Left ventricle myocardium inferior (tissue), 1 donor: ENCODE results near the gene UBAP2. TPM values are rescaled to one million over a fixed set of nuclear protein-coding genes. Genes with fewer than 3 reads are reported as not detected.

ENCODE experiments used
- DNase-seq: peaks from one replicate; pipeline ENCODE4 v3.0.0-alpha.2; 2020
- H3K27ac ChIP-seq: fragments of 200-600 bp; replicated peaks from 2 replicates; pipeline ENCODE4 v1.8.0; 2021
- H3K27me3 ChIP-seq: fragments of 200-600 bp; 2 replicates; pipeline ENCODE4 v1.8.0; 2021; ENCODE audit warnings: low read depth
- H3K36me3 ChIP-seq: fragments of 200-600 bp; 2 replicates; pipeline ENCODE4 v1.8.0; 2021
- H3K4me1 ChIP-seq: fragments of 200-600 bp; 2 replicates; pipeline ENCODE4 v1.8.0; 2021
- H3K4me3 ChIP-seq: fragments of 200-600 bp; 2 replicates; pipeline ENCODE4 v1.8.0; 2021; ENCODE audit warnings: mild to moderate bottlenecking, moderate library complexity
- H3K9me3 ChIP-seq: fragments of 200-600 bp; replicated peaks from 2 replicates; pipeline ENCODE4 v1.8.0; 2021
- CTCF ChIP-seq: fragments of 200-600 bp; IDR thresholded peaks from 2 replicates; pipeline ENCODE4 v1.8.0; 2021; ENCODE audit warnings: antibody characterized with exemption, mild to moderate bottlenecking, borderline replicate concordance
- intact Hi-C: fragments of 100-400 bp; cut with micrococcal nuclease; formaldehyde crosslinking; loops from one replicate; pipeline ENCODE4 v1.11.0; 2022
- total RNA-seq: library from RNA; stranded (reverse); fragmentation: NEBNext Ultra II Directional; extraction: Animal tissue kit (Norgen Biotek cat#: 25700); gene quantifications from one replicate; pipeline ENCODE4 v1.2.1, GENCODE V29; 2021
- donor health status: DM: no; HTN: yes; CAD: no; lungs with severe emphysema.

Gene UBAP2
- total RNA-seq, 1 donor from 2014 or later = 26.4 TPM

GRCh38 chr9:33943389-33943788, 105.3 kb downstream of the UBAP2 start:
- Histone ChIP-seq H3K4me3 (no peak overlapping the region), H3K27ac (peak overlapping the region; percentile 34), H3K4me1 (peaks cover 22% of the 10 kb centered on the region), H3K9me3 (no peaks in the 10 kb centered on the region), H3K27me3 (no peaks in the 10 kb centered on the region), H3K36me3 (peaks cover 57% of the 10 kb centered on the region)
- TF ChIP-seq CTCF = no peak
- no peak for DNase-seq
- intact Hi-C loops = no loop called here

- TF ChIP-seq CTCF = no peak
These were observed 106.1 kb downstream of the UBAP2 start for GRCh38 chr9:33942471-33943083.

GRCh38 chr9:33939924-33940874, 108.5 kb downstream of the UBAP2 start:
- Histone ChIP-seq H3K27ac (no peak overlapping the region), H3K27me3 (no peaks in the 10 kb centered on the region)
- intact Hi-C loops = no loop called here

More at GRCh38 chr9:33942471-33943083, 106.1 kb downstream of the UBAP2 start:
- no peak for DNase-seq
- intact Hi-C loops = no loop called here
- Histone ChIP-seq H3K27me3 (no peaks in the 10 kb centered on the region), H3K36me3 (peaks cover 55% of the 10 kb centered on the region), H3K4me1 (peaks cover 22% of the 10 kb centered on the region), H3K4me3 (no peak overlapping the region), H3K27ac (peak overlapping the region; percentile 34), H3K9me3 (no peaks in the 10 kb centered on the region)

DNA sequence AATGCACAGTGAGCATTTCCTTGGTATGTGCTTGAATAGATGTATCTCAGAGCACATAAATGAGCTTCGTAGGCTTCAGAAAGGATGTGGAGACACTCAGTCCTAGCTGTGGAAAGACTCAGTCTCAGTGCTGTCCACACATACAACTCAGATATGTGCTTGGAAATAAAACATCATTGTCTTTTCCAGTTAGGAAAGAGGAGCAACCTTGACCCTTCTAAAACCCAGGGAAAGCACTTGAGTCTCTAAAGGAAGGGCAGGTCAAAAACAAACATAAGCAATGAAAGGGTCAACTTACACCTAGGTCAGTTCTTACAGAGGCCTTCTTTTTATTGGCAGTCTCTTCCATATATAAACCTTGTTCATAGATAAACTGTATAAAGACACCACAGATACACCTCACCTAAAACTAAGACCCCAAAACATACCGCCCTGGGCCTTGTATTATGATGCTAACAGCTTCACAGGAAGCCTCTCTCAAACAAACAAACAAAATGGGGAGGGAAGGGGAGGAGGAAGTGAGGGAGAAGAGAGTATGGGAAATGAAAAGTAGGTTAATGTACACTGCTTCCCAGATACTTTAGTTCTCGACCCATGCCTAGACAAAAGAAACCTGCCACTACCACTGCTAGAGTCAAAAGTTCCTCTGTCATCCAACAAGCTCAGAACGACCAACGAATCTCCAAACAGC, 114.4 kb downstream of the UBAP2 start:
- peak overlapping the region; percentile 53 for H3K27ac ChIP-seq
- peaks cover 70% of the 10 kb centered on the region for H3K36me3 ChIP-seq

More at GRCh38 chr9:33939924-33940874, 108.5 kb downstream of the UBAP2 start:
- no peak for TF ChIP-seq CTCF
- peaks cover 72% of the 10 kb centered on the region for H3K36me3 ChIP-seq
- peaks cover 21% of the 10 kb centered on the region for H3K4me1 ChIP-seq
- H3K4me3 ChIP-seq = no peak overlapping the region
- no peak for DNase-seq
- no peaks in the 10 kb centered on the region for H3K9me3 ChIP-seq

More for the DNA sequence above, 114.4 kb downstream of the UBAP2 start:
- Histone ChIP-seq H3K4me3 (no peak overlapping the region), H3K9me3 (no peaks in the 10 kb centered on the region), H3K27me3 (no peaks in the 10 kb centered on the region), H3K4me1 (peaks cover 14% of the 10 kb centered on the region)
- no peak for DNase-seq
- intact Hi-C loops = no loop called here
- TF ChIP-seq CTCF = no peak
